SK-N-SH treated with all-trans-retinoic acid at 6 μM for 48 hours (cell line): ENCODE data around the gene TRIP11.

ENCODE experiments used
- ATAC-seq: fragments of 200-7000 bp; cut with Tn5 transposase; 3 replicates; pipeline ENCODE4 v1.9.1; 2020; ENCODE audit warnings: mild to moderate bottlenecking, moderate library complexity
- BACH2 ChIP-seq: fragments of 250-450 bp; sonication (Bioruptor Pico); IDR thresholded peaks from 2 replicates; pipeline ENCODE4 v1.9.0; 2021; ENCODE audit warnings: mild to moderate bottlenecking, borderline replicate concordance
- CREB5 ChIP-seq: fragments of 250-450 bp; sonication (Bioruptor Pico); IDR thresholded peaks from 2 replicates; pipeline ENCODE4 v1.5.1; 2020; ENCODE audit warnings: low read depth, mild to moderate bottlenecking, moderate library complexity
- CSDC2 ChIP-seq: fragments of 250-450 bp; sonication (Bioruptor Pico); IDR thresholded peaks from 2 replicates; pipeline ENCODE4 v1.5.0; 2020; ENCODE audit warnings: mild to moderate bottlenecking, moderate library complexity
- ESRRG ChIP-seq: fragments of 250-450 bp; sonication (Bioruptor Pico); IDR thresholded peaks from 2 replicates; pipeline ENCODE4 v1.6.1; 2021; ENCODE audit warnings: mild to moderate bottlenecking
- GLIS3 ChIP-seq: fragments of 250-450 bp; sonication (Bioruptor Pico); IDR thresholded peaks from 2 replicates; pipeline ENCODE4 v1.5.0; 2020; ENCODE audit warnings: mild to moderate bottlenecking, moderate library complexity
- OSR1 ChIP-seq: fragments of 250-450 bp; sonication (Bioruptor Pico); IDR thresholded peaks from 2 replicates; pipeline ENCODE4 v1.8.0; 2022; ENCODE audit warnings: moderate library complexity, mild to moderate bottlenecking, inconsistent platforms
- PPARA ChIP-seq: fragments of 250-450 bp; sonication (Bioruptor Pico); IDR thresholded peaks from 2 replicates; pipeline ENCODE4 v1.5.0; 2020; ENCODE audit warnings: mild to moderate bottlenecking, borderline replicate concordance
- RARB ChIP-seq: fragments of 250-450 bp; sonication (Bioruptor Pico); IDR thresholded peaks from 2 replicates; pipeline ENCODE4 v1.8.0; 2021; ENCODE audit warnings: mild to moderate bottlenecking, moderate library complexity
- SNAI2 ChIP-seq: fragments of 250-450 bp; sonication (Bioruptor Pico); IDR thresholded peaks from 2 replicates; pipeline ENCODE4 v1.5.0; 2020; ENCODE audit warnings: mild to moderate bottlenecking, moderate library complexity
- TCF4 ChIP-seq: fragments of 250-450 bp; sonication (Bioruptor Pico); IDR thresholded peaks from 2 replicates; pipeline ENCODE4 v1.8.0; 2021; ENCODE audit warnings: mild to moderate bottlenecking, moderate library complexity, borderline replicate concordance
- TOX ChIP-seq: fragments of 250-450 bp; sonication (Bioruptor Pico); IDR thresholded peaks from 2 replicates; pipeline ENCODE4 v1.8.0; 2021; ENCODE audit warnings: mild to moderate bottlenecking, moderate library complexity, borderline replicate concordance
- TSHZ2 ChIP-seq: fragments of 250-450 bp; sonication (Bioruptor Pico); IDR thresholded peaks from 2 replicates; pipeline ENCODE4 v1.5.0; 2020; ENCODE audit warnings: mild to moderate bottlenecking, moderate library complexity
- ZC3H10 ChIP-seq: fragments of 250-450 bp; sonication (Bioruptor Pico); IDR thresholded peaks from 2 replicates; pipeline ENCODE4 v1.5.1; 2021; ENCODE audit warnings: mild to moderate bottlenecking, moderate library complexity
- ZFP3 ChIP-seq: fragments of 250-450 bp; sonication (Bioruptor Pico); IDR thresholded peaks from 2 replicates; pipeline ENCODE4 v1.5.0; 2020; ENCODE audit warnings: mild to moderate bottlenecking, moderate library complexity
- ZFP30 ChIP-seq: fragments of 450-650 bp; formaldehyde crosslinking; IDR thresholded peaks from 2 replicates; pipeline ENCODE4 v1.5.0; 2022; ENCODE audit warnings: mild to moderate bottlenecking, moderate library complexity
- ZNF565 ChIP-seq: fragments of 450-650 bp; formaldehyde crosslinking; conservative IDR thresholded peaks from 2 replicates; pipeline ENCODE4 v1.5.0; 2020; ENCODE audit warnings: low read depth, mild to moderate bottlenecking, moderate library complexity
- ZNF70 ChIP-seq: fragments of 450-650 bp; formaldehyde crosslinking; IDR thresholded peaks from 2 replicates; pipeline ENCODE4 v1.5.0; 2020; ENCODE audit warnings: mild to moderate bottlenecking, moderate library complexity
- TF ChIP-seq, protein P1 (sequence below): fragments of 250-450 bp; sonication (Bioruptor Pico); IDR thresholded peaks from 2 replicates; pipeline ENCODE4 v1.5.1; 2021; ENCODE audit warnings: mild to moderate bottlenecking, moderate library complexity
- TF ChIP-seq, protein P2 (sequence below): fragments of 250-450 bp; sonication (Bioruptor Pico); IDR thresholded peaks from 2 replicates; pipeline ENCODE4 v1.8.0; 2020; ENCODE audit warnings: mild to moderate bottlenecking, moderate library complexity, borderline replicate concordance
- TF ChIP-seq, protein P3 (sequence below): fragments of 250-450 bp; sonication (Bioruptor Pico); IDR thresholded peaks from 2 replicates; pipeline ENCODE4 v1.8.0; 2021; ENCODE audit warnings: low read depth, mild to moderate bottlenecking, moderate library complexity, borderline replicate concordance

The TRIP11 gene

GRCh38 chr14:91925001-91925726 is 114.7 kb downstream of the TRIP11 start:
- no peak for TF ChIP-seq TCF4 (CRISPR knock-in tag)
- TF ChIP-seq OSR1 (CRISPR knock-in tag) = no peak
- TF ChIP-seq RARB (CRISPR knock-in tag) = no peak
- TF ChIP-seq ZNF565 (CRISPR knock-in tag) = no peak
- no peak for TF ChIP-seq TSHZ2
- TF ChIP-seq ZFP30 (CRISPR knock-in tag) = no peak
- TF ChIP-seq, protein P1, sequence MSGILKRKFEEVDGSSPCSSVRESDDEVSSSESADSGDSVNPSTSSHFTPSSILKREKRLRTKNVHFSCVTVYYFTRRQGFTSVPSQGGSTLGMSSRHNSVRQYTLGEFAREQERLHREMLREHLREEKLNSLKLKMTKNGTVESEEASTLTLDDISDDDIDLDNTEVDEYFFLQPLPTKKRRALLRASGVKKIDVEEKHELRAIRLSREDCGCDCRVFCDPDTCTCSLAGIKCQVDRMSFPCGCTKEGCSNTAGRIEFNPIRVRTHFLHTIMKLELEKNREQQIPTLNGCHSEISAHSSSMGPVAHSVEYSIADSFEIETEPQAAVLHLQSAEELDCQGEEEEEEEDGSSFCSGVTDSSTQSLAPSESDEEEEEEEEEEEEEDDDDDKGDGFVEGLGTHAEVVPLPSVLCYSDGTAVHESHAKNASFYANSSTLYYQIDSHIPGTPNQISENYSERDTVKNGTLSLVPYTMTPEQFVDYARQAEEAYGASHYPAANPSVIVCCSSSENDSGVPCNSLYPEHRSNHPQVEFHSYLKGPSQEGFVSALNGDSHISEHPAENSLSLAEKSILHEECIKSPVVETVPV = no peak
- no peak for TF ChIP-seq GLIS3 (CRISPR knock-in tag)
- TF ChIP-seq CREB5 (CRISPR knock-in tag) = no peak
- no peak for TF ChIP-seq TOX (CRISPR knock-in tag)
- no peak for TF ChIP-seq ZFP3 (CRISPR knock-in tag)
- TF ChIP-seq CSDC2 (CRISPR knock-in tag) = no peak
- TF ChIP-seq, protein P2, sequence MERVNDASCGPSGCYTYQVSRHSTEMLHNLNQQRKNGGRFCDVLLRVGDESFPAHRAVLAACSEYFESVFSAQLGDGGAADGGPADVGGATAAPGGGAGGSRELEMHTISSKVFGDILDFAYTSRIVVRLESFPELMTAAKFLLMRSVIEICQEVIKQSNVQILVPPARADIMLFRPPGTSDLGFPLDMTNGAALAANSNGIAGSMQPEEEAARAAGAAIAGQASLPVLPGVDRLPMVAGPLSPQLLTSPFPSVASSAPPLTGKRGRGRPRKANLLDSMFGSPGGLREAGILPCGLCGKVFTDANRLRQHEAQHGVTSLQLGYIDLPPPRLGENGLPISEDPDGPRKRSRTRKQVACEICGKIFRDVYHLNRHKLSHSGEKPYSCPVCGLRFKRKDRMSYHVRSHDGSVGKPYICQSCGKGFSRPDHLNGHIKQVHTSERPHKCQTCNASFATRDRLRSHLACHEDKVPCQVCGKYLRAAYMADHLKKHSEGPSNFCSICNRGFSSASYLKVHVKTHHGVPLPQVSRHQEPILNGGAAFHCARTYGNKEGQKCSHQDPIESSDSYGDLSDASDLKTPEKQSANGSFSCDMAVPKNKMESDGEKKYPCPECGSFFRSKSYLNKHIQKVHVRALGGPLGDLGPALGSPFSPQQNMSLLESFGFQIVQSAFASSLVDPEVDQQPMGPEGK (CRISPR knock-in tag) = no peak
- TF ChIP-seq SNAI2 (CRISPR knock-in tag) = no peak
- TF ChIP-seq BACH2 (CRISPR knock-in tag) = no peak
- TF ChIP-seq, protein P3, sequence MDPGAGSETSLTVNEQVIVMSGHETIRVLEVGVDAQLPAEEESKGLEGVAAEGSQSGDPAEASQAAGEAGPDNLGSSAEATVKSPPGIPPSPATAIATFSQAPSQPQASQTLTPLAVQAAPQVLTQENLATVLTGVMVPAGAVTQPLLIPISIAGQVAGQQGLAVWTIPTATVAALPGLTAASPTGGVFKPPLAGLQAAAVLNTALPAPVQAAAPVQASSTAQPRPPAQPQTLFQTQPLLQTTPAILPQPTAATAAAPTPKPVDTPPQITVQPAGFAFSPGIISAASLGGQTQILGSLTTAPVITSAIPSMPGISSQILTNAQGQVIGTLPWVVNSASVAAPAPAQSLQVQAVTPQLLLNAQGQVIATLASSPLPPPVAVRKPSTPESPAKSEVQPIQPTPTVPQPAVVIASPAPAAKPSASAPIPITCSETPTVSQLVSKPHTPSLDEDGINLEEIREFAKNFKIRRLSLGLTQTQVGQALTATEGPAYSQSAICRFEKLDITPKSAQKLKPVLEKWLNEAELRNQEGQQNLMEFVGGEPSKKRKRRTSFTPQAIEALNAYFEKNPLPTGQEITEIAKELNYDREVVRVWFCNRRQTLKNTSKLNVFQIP (CRISPR knock-in tag) = no peak
- no peak for TF ChIP-seq ESRRG (CRISPR knock-in tag)
- TF ChIP-seq PPARA (CRISPR knock-in tag) = no peak
- no peak for TF ChIP-seq ZNF70 (CRISPR knock-in tag)
- TF ChIP-seq ZC3H10 (CRISPR knock-in tag) = no peak
- no peak; the same call in 1 of the 3 replicates for ATAC-seq

DNA sequence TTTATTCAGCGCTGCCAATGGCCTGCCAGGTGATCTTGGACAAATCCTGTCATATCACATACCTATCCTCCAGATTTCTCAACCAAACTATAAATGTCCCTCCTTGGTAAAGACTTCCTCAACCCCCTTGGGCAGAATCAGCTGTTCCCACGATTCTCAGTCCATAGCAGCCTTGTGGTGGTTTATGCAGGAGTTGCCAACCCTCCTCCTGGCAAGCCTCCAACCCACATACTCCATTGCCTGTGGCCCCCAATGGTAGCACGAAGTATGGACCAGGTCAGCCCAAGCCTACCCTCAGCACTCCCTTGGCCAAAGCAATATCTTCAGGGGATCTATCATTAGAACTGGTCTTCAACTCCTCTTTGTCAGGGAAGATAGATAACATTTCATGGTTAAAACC is 119.3 kb downstream of the TRIP11 start:
- TF ChIP-seq, protein P3 (CRISPR knock-in tag) = no peak
- no peak for TF ChIP-seq SNAI2 (CRISPR knock-in tag)
- ATAC-seq = no peak
